Heart right ventricle (tissue), 16 donors: ENCODE results near the gene MTFP1. TPM values are rescaled to one million over a fixed set of nuclear protein-coding genes. Genes with fewer than 3 reads are reported as not detected.
A peak's percentile ranks its signal among the peaks of the same experiment; 100 is the strongest.

Source experiments
- ATAC-seq, 8 donors: fragments of 200-7000 bp; cut with Tn5 transposase; one replicate each; pipeline ENCODE4 v1.9.1; 2020; ENCODE audit warnings: mild to moderate bottlenecking in 8 of 8, moderate library complexity in 8 of 8, moderate number of reproducible peaks in 1 of 8
- DNase-seq, 2 donors: peaks; one replicate each; pipeline ENCODE4 v3.0.0-alpha.2; 2020
- H3K27ac ChIP-seq, 10 donors: fragments of 200-600 bp; sonication (generic) in 2 of 10; one replicate each; pipeline versions ENCODE4 v1.5.0 to v1.8.0; 2020 to 2022; ENCODE audit warnings: mild to moderate bottlenecking in 3 of 10
- H3K27me3 ChIP-seq, 7 donors: fragments of 200-600 bp; one replicate each; pipeline ENCODE4 v1.8.0; 2021 to 2022; ENCODE audit warnings: mild to moderate bottlenecking in 2 of 7
- H3K36me3 ChIP-seq, 9 donors: fragments of 200-600 bp; sonication (generic) in 1 of 9; one replicate each; pipeline versions ENCODE4 v1.5.0 to v1.8.0; 2020 to 2022; ENCODE audit warnings: mild to moderate bottlenecking in 2 of 9
- H3K4me1 ChIP-seq, 9 donors: fragments of 200-600 bp; sonication (generic) in 1 of 9; one replicate each; pipeline versions ENCODE4 v1.5.0 to v1.8.0; 2020 to 2022; ENCODE audit warnings: mild to moderate bottlenecking in 4 of 9
- H3K4me3 ChIP-seq, 10 donors: fragments of 200-600 bp; sonication (generic) in 2 of 10; one replicate each; pipeline versions ENCODE4 v1.5.0 to v1.8.0; 2020 to 2022; ENCODE audit warnings: mild to moderate bottlenecking in 7 of 10, moderate library complexity in 2 of 10
- H3K9me3 ChIP-seq, 11 donors: fragments of 200-600 bp in 10 of 11; sonication (generic) in 2 of 11; one replicate each; pipeline versions ENCODE4 v1.5.0 to v1.8.0; 2013 to 2022; ENCODE audit warnings: mild to moderate bottlenecking in 2 of 11, control low read depth in 1 of 11, moderate library complexity in 1 of 11
- CTCF ChIP-seq, 9 donors: fragments of 200-600 bp; sonication (generic) in 2 of 9; IDR thresholded peaks; one replicate each; pipeline versions ENCODE4 v1.5.0 to v1.8.0; 2021 to 2022; ENCODE audit warnings: antibody characterized with exemption in 9 of 9, mild to moderate bottlenecking in 5 of 9, moderate library complexity in 1 of 9
- WGBS, 2 donors: extraction: QIAGEN DNeasy Blood & Tissue Kit; methylation state at CpG; one replicate each; pipeline ENCODE4 v1.1.7; 2013; ENCODE audit warnings: inconsistent platforms in 1 of 2; 5-methylcytosine and 5-hydroxymethylcytosine counted together
- intact Hi-C, 10 donors: fragments of 100-400 bp; cut with DNase I; formaldehyde crosslinking; loops; one replicate each; pipeline versions ENCODE4 v1.11.1 to v1.14.2; 2022
- polyA plus RNA-seq, 2 donors: library from polyadenylated mRNA; stranded (reverse); fragments of 200-250 nt; gene quantifications; one replicate each; pipeline ENCODE4 v1.2.3, GENCODE V29; 2013
- total RNA-seq, 10 donors: library from RNA; stranded (reverse); fragmentation: NEBNext Ultra II Directional in 3 of 10; extraction: Animal tissue kit (Norgen Biotek cat#: 25700) in 3 of 10; gene quantifications; one replicate each; pipeline versions ENCODE4 v1.2.1 to v1.2.4, GENCODE V29; 2021 to 2023
- donor health status: Arrhythmogenic right ventricular cardiomyopathy.
- donor health status: ischemic (EF 13 %, LVEDD 7.1; RV severe dilation, severe dysfunction).
- donor health status: healthy with polysubstance abuse.
- donor health status: DM: no; HTN: yes; CAD: no.
- donor health status: DM: no; HTN: no; CAD: no.
- donor health status: ischemic (EF 25% LVEDD 6.9; RV normal size, moderate dysfunction).
- donor health status: ischemic (EF 25% LVEDD 5.7; RV mildly dilated, moderate dysfunction).
- donor health status: healthy.
- donor health status: DM: yes; HTN: yes; CAD: no.
- donor health status: Ischemic cardiomyopathy.
- donor health status: ischemic (EF 35%, LVEDD 5.7; RV mildly dilated, moderate dysfunction).
- donor health status: nonischemic (EF 11% LVEDD 7.7; RV severe dilation, severe dysfunction).
- donor health status: DM: yes; HTN: yes; CAD: no.
- donor health status: PGD.
- donor health status: ischemic (EF 29% LVEDD 5.4; RV normal size, mild dysfunction).
- donor health status: nonischemic (EF 23%, LVEDD 6.1; RV moderate dilation, normal function).

MTFP1 gene
- total and polyA plus RNA-seq, 12 donors: 5.9 to 132 (median 17.9) TPM

- no peak for DNase-seq
- H3K4me1 ChIP-seq: peaks cover 0 to 8% (median 0%) of the 10 kb centered on the region in 9 donors
- peaks cover 0 to 22% (median 1%) of the 10 kb centered on the region in 7 donors for H3K27me3 ChIP-seq
- peak overlapping the region in 6 of 10 donors; percentile 42 to 87 (median 68) for H3K27ac ChIP-seq
- H3K9me3 ChIP-seq: peaks cover 0 to 10% (median 0%) of the 10 kb centered on the region in 11 donors
- no peak overlapping the region for H3K4me3 ChIP-seq
- WGBS, 2 donors: 63 to 68% methylated on average over 1 of the region's 1 CpG
- H3K36me3 ChIP-seq: no peaks in the 10 kb centered on the region
- intact Hi-C loops: no loop called here
- no peak for TF ChIP-seq CTCF (IDR thresholded peaks at IDR 0.05)
- ATAC-seq: no peak
Observed at GRCh38 chr22:30434843-30435242, 9.3 kb downstream of the MTFP1 start.

- Histone ChIP-seq H3K27me3 (peaks cover 0 to 30% (median 8%) of the 10 kb centered on the region in 7 donors), H3K4me3 (peak overlapping the region in 1 of 10 donors; percentile 14), H3K9me3 (peaks cover 0 to 10% (median 0%) of the 10 kb centered on the region in 11 donors), H3K27ac (peak overlapping the region; percentile 21 to 87 (median 58)), H3K4me1 (peaks cover 0 to 8% (median 0%) of the 10 kb centered on the region in 9 donors), H3K36me3 (no peaks in the 10 kb centered on the region)
- ATAC-seq (peak in 7 of 8 donors; percentile 18 to 79 (median 72)), DNase-seq (peak in 1 of 2 donors; percentile 45)
- 68 to 73% methylated on average over 6 of the region's 6 CpGs for WGBS, 2 donors
- intact Hi-C loops: no loop called here
- TF ChIP-seq CTCF (IDR thresholded peaks at IDR 0.05): peak in 3 of 9 donors; percentile 5 to 10 (median 9)
Observed at GRCh38 chr22:30435674-30436126, 10.1 kb downstream of the MTFP1 start.

- no peak for TF ChIP-seq CTCF (IDR thresholded peaks at IDR 0.05)
- intact Hi-C loops: no loop called here
- Histone ChIP-seq H3K27me3 (peaks cover 0 to 35% (median 8%) of the 10 kb centered on the region in 7 donors), H3K36me3 (no peaks in the 10 kb centered on the region), H3K9me3 (peaks cover 0 to 10% (median 0%) of the 10 kb centered on the region in 11 donors), H3K4me3 (peak overlapping the region in 1 of 10 donors; percentile 14), H3K27ac (peak overlapping the region; percentile 21 to 87 (median 58)), H3K4me1 (peaks cover 0 to 8% (median 0%) of the 10 kb centered on the region in 9 donors)
- DNase-seq: no peak
- 86 to 94% methylated on average over 2 of the region's 2 CpGs for WGBS, 2 donors
- ATAC-seq: no peak
Observed at GRCh38 chr22:30436196-30436595, 10.6 kb downstream of the MTFP1 start.

GRCh38 chr22:30438559-30438958, 13.0 kb downstream of the MTFP1 start:
- intact Hi-C loops: no loop called here
- ATAC-seq (no peak), DNase-seq (no peak)
- Histone ChIP-seq H3K4me3 (no peak overlapping the region), H3K9me3 (peaks cover 0 to 10% (median 0%) of the 10 kb centered on the region in 11 donors), H3K4me1 (peaks cover 0 to 19% (median 0%) of the 10 kb centered on the region in 9 donors), H3K36me3 (no peaks in the 10 kb centered on the region), H3K27ac (no peak overlapping the region), H3K27me3 (peaks cover 0 to 50% (median 8%) of the 10 kb centered on the region in 7 donors)
- TF ChIP-seq CTCF (IDR thresholded peaks at IDR 0.05): no peak
- 74 to 82% methylated on average over 3 of the region's 3 CpGs for WGBS, 2 donors
